ENCODE data around the gene FN3KRP.

The FN3KRP gene

DNA sequence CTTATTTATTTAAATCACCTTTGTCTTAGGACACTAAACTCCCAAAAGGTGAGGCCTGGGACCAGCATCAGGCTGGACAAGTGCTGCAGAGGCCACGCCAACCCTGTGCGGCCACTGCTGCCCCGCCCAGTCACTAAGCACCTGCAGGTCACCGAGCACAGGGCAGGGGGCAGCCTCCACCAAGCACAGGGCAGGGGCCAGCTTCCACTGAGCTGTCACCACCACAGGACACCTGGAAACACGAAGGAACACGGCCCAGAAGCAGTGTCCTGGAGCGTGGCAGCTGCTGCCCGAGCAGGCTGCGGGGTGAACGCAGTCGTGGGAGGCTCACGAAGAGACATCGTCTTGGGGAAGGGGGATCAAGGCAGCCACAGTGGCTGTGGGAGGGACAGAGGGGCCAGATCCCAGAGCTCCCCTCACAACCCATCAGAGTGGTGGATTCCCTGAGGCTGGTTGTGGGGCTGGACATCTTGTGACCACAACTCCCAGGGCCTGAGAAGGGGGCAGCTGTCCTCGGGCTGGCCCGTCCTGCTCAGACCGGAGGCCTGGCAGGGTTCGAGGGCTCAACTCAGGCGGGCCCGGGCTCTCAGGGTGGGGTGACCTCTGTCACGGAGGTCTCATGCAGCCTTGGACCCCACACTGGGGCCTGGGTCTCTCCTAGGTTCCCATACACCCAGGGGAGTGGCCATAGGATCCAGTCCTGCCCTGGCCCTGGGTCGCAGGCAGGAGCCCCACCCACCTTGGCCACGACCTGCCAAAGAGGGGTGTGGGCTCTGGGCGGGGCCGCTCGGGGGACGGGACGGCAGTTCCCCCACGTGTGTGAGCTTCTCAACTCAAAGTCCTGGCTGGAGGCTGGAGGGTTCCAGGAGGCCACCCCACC is 36.7 kb upstream of the FN3KRP start:
- DNase-seq (ENCODE audit: low spot score in 2 of 2) (no peak), ATAC-seq (replicated peaks; ENCODE audit: extremely low read depth, poor library complexity, severe bottlenecking) (no peak)
- Mint-ChIP-seq H3K27ac (ENCODE audit: low read depth) (no peak overlapping the region), H3K27me3 (no peaks in the 10 kb centered on the region), H3K36me3 (ENCODE audit: insufficient read depth) (no peaks in the 10 kb centered on the region), H3K4me1 (no peaks in the 10 kb centered on the region), H3K4me3 (no peak overlapping the region), H3K9me3 (no peaks in the 10 kb centered on the region)

DNA sequence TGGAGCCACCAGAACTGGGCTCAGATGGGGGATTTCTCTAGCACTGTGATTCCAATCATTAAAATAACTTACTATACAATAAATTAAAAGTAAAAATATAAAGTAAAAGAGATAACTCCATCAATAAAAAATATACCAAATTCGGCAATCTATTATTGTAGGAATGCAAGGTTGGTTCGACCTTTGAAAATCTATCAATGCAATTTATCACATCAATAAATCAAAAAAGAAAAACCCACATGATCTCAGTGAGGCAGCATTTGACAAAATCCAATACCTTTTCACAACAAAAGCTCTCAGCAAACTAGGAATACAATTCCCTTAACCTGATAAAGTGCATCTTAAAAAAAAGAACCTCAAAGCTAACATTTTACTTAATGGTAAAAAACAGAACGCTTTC is 35.0 kb upstream of the FN3KRP start:
- Mint-ChIP-seq H3K9me3 (no peaks in the 10 kb centered on the region), H3K27me3 (no peaks in the 10 kb centered on the region), H3K4me1 (no peaks in the 10 kb centered on the region), H3K36me3 (ENCODE audit: insufficient read depth) (peaks cover under 1% of the 10 kb centered on the region), H3K27ac (ENCODE audit: low read depth) (no peak overlapping the region), H3K4me3 (no peak overlapping the region)
- DNase-seq (ENCODE audit: low spot score in 2 of 2) (no peak), ATAC-seq (replicated peaks; ENCODE audit: extremely low read depth, poor library complexity, severe bottlenecking) (no peak)

DNA sequence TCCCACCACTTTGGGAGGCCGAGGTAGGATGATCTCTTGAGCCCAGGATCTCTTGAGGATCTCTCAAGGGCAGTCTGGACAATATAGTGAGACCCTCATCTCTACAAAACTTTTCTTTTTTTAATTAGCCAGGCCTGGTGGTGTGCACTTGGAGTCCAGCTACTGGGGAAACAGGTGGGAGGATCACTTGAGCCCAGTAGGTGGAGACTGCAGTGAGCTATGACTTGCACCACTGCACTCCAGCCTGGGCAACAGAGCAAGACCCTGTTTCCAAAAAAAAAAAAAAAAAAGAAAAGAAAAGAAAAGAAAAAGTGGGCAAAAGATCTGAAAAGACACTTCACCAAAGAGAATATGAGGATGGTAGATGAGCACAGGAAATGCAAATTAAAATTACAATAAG is 33.0 kb upstream of the FN3KRP start:
- Mint-ChIP-seq H3K27me3 (no peaks in the 10 kb centered on the region), H3K4me1 (no peaks in the 10 kb centered on the region), H3K9me3 (no peaks in the 10 kb centered on the region), H3K27ac (ENCODE audit: low read depth) (no peak overlapping the region), H3K4me3 (no peak overlapping the region), H3K36me3 (ENCODE audit: insufficient read depth) (peaks cover 3% of the 10 kb centered on the region)
- ATAC-seq (replicated peaks; ENCODE audit: extremely low read depth, poor library complexity, severe bottlenecking) (no peak), DNase-seq (ENCODE audit: low spot score in 2 of 2) (no peak)

DNA sequence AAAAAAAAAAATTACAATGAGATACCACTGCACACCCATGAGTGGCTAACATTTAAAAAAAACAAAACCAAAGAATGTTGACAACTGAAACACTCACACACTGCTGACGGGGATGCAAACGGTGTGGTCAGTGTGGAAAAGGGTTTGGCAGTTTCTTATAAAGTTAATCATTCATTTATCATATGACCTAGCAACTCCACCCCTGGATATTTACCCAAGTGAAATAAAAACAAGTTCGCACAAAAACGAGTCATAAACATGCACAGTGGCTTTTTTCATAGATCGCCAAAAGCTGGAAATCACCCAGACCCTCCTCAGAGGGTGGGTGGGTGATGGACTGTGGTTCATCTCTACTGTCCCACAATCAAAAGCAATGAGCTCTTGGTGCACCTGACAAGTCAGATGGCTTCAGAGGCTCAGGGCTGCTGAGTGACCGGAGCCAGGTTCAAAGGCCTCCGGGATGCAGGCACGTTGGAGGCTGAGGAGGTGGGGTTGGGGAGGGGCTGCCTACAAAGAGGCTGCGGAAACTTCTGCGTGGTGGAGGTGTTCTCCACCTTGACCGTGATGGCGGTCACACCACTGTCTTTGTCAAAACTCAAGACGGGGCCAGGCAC is 32.2 kb upstream of the FN3KRP start:
- no peaks in the 10 kb centered on the region for H3K27me3 Mint-ChIP-seq
- H3K36me3 Mint-ChIP-seq (ENCODE audit: insufficient read depth) = peaks cover 3% of the 10 kb centered on the region
- no peaks in the 10 kb centered on the region for H3K9me3 Mint-ChIP-seq
- no peaks in the 10 kb centered on the region for H3K4me1 Mint-ChIP-seq
- ATAC-seq (replicated peaks; ENCODE audit: extremely low read depth, poor library complexity, severe bottlenecking) (no peak), DNase-seq (ENCODE audit: low spot score in 2 of 2) (no peak)
- no peak overlapping the region for H3K27ac Mint-ChIP-seq (ENCODE audit: low read depth)
- no peak overlapping the region for H3K4me3 Mint-ChIP-seq

DNA sequence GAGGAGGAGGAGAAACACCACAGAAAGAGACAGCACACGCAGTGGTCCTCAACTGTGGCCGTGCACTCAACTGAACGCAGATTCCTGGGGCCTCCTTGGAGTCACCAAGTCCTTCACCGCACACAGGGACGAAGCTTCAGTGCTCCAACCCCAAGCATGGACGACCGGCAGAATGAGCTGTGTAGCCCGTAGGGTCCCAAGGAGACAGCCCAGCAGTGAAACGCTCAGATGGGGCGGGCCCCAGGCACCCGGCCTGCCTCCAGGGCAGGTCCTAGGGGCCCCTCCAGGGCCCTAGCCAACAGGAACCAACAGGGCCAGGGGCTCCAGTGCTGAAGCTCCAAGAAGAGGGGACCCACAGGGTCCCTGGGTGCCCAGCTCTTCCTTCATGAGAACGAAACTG is 31.2 kb upstream of the FN3KRP start:
- Mint-ChIP-seq H3K27me3 (no peaks in the 10 kb centered on the region), H3K36me3 (ENCODE audit: insufficient read depth) (peaks cover 3% of the 10 kb centered on the region), H3K4me3 (no peak overlapping the region), H3K9me3 (no peaks in the 10 kb centered on the region), H3K27ac (ENCODE audit: low read depth) (no peak overlapping the region), H3K4me1 (peaks cover 5% of the 10 kb centered on the region)
- ATAC-seq (replicated peaks; ENCODE audit: extremely low read depth, poor library complexity, severe bottlenecking) = no peak
- DNase-seq (ENCODE audit: low spot score in 2 of 2) = no peak

DNA sequence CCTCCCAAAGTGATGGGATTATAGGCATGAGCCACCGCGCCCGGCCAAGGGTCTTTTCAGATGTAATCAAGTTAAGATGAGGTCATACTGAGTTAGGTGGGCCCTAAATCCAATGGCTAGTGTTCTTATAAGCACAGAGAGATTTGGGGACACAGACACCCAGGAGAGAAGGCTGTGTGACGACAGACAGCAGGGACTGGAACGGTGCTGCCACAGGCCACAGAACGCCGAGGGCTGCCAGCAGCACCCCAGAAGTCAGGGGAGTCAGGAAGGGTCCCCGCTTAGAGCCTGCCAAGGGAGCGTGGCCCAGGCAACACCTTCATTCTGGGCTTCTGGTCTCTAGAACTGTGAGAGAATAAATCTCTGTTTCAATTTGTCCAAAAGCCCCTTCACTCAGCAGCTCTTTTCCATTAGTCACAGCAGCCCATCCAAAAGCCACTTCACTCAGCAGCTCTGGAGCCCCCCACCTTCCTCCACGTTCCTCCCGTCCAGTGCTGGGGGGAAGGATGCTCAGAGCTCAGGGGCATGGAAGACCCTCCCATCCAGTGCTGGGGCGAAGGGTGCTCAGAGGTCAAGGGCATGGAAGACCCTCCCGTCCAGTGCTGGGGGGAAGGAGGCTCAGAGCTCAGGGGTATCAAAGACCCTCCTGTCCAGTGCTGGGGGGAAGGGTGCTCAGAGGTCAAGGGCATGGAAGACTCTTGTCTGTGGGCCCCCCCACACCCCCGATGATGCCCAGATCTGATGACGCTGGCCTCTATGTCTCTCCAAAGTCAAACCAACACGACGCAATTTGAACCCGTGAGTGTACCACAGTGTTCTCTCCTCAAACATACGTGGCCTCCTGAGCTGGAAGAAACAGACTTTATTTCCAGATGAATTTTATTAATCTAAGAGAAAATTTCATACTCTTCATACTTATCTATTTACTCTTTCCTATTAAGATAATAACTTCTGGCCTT is 29.9 kb upstream of the FN3KRP start:
- H3K27ac Mint-ChIP-seq (ENCODE audit: low read depth) = no peak overlapping the region
- no peak for DNase-seq (ENCODE audit: low spot score in 2 of 2)
- peaks cover 3% of the 10 kb centered on the region for H3K36me3 Mint-ChIP-seq (ENCODE audit: insufficient read depth)
- no peak overlapping the region for H3K4me3 Mint-ChIP-seq
- no peak for ATAC-seq (replicated peaks; ENCODE audit: extremely low read depth, poor library complexity, severe bottlenecking)
- no peaks in the 10 kb centered on the region for H3K9me3 Mint-ChIP-seq
- H3K27me3 Mint-ChIP-seq = no peaks in the 10 kb centered on the region
- H3K4me1 Mint-ChIP-seq = peaks cover 5% of the 10 kb centered on the region

DNA sequence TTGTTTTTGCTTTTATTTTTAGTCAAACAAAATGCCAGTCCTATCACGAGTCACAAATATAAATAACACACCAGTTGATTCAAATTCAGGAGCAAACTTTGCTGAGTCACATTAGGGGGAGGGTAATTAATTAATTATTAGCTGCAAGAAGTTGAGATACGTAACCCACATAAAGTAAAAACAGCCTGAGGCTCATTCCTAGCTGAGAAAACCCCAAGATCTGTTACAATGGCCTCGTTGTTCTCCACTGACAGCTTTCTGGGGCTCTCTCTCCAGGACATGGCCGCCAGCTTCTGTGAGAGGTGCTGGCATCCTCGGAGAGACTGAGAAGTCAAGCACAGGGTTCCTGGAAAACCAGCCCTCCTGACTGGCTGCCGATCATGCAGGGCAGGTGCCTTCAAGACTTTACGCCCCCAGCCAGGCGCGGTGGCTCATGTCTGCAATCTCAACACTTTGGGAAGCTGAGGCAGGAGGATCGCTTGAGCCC is 29.1 kb upstream of the FN3KRP start:
- Mint-ChIP-seq H3K27ac (ENCODE audit: low read depth) (no peak overlapping the region), H3K9me3 (no peaks in the 10 kb centered on the region), H3K27me3 (no peaks in the 10 kb centered on the region), H3K4me1 (peaks cover 5% of the 10 kb centered on the region), H3K4me3 (no peak overlapping the region), H3K36me3 (ENCODE audit: insufficient read depth) (peaks cover 3% of the 10 kb centered on the region)
- ATAC-seq (replicated peaks; ENCODE audit: extremely low read depth, poor library complexity, severe bottlenecking) (no peak), DNase-seq (ENCODE audit: low spot score in 2 of 2) (no peak)

DNA sequence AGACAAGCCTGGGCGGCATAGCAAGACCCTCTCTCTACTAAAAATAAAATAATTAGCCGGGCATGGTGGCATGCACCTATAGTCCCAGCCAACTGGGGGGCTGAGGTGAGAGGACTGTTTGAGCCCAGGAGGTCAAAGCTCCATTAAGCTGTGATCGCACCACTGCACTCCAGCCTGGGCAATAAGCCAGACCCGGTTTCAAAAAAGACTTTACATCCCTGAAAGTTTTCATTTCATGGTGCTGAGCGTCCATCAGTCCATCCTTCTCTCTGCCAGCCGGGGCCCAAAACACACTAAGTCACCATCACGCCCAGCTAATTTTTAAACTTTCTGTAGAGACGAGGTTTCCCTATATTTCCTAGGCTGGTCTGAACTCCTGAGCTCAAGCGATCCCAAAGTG is 28.6 kb upstream of the FN3KRP start:
- no peak overlapping the region for H3K4me3 Mint-ChIP-seq
- no peak for ATAC-seq (replicated peaks; ENCODE audit: extremely low read depth, poor library complexity, severe bottlenecking)
- H3K9me3 Mint-ChIP-seq = no peaks in the 10 kb centered on the region
- H3K27me3 Mint-ChIP-seq = no peaks in the 10 kb centered on the region
- H3K27ac Mint-ChIP-seq (ENCODE audit: low read depth) = no peak overlapping the region
- peaks cover 5% of the 10 kb centered on the region for H3K4me1 Mint-ChIP-seq
- H3K36me3 Mint-ChIP-seq (ENCODE audit: insufficient read depth) = peaks cover 3% of the 10 kb centered on the region
- no peak for DNase-seq (ENCODE audit: low spot score in 2 of 2)

DNA sequence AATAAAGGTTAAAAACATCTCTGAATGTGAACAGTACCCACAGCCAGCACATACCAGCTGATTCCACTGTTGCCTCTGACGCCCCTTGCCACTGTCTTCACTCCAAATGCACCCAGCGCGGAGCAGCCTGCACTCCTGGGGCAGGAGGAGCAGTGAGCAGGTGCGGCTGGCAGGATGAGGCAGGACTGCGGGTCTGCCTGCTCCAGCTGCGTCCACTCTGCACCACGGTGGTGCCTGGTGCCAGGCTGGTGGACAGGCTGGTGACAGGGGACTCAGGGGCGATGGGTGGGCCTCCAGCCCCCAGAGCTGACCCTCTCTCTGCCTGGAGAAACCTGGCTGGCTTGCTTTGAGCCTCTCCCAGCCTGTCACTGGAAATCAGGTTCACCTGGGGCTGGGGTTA is 27.4 kb upstream of the FN3KRP start:
- ATAC-seq (replicated peaks; ENCODE audit: extremely low read depth, poor library complexity, severe bottlenecking) (no peak), DNase-seq (ENCODE audit: low spot score in 2 of 2) (no peak)
- Mint-ChIP-seq H3K4me3 (no peak overlapping the region), H3K27ac (ENCODE audit: low read depth) (no peak overlapping the region), H3K4me1 (peaks cover 5% of the 10 kb centered on the region), H3K27me3 (no peaks in the 10 kb centered on the region), H3K9me3 (no peaks in the 10 kb centered on the region), H3K36me3 (ENCODE audit: insufficient read depth) (peaks cover 3% of the 10 kb centered on the region)

DNA sequence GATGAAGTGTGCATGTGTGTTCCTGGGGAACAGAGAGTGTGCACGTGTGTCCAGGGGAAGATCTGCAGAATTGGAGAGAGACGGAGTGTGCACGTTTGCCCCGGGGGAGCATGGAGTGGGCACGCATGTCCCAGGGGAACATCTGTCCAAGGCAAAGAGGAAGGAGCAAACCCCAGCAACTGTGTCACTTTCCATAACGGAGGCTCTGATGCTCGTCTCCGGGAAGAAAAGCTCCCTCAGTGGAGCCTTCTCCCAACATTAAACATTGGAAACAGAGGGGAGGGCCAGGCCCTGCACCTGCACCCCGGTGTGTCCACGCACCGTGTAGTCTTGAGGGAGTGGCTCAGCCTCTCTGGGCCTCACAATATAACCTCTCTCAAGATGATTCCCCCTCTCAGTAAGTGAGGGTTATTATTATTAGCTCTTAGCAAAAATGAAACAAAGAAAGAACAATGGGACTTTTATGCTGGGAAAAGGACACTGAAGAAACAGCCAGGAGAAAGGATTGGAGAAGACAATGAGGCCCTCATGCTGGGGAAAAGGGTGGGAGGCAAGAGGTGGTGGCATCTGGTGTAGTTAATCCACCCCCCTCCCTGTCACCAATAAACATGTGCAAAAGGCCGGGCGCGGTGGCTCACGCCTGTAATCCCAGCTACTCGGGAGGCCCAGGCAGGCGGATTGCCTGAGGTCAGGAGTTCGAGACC is 25.6 kb upstream of the FN3KRP start:
- Mint-ChIP-seq H3K4me1 (peaks cover 5% of the 10 kb centered on the region), H3K27me3 (no peaks in the 10 kb centered on the region), H3K9me3 (peaks cover 6% of the 10 kb centered on the region), H3K27ac (ENCODE audit: low read depth) (no peak overlapping the region), H3K36me3 (ENCODE audit: insufficient read depth) (peaks cover 3% of the 10 kb centered on the region), H3K4me3 (no peak overlapping the region)
- no peak for ATAC-seq (replicated peaks; ENCODE audit: extremely low read depth, poor library complexity, severe bottlenecking)
- no peak for DNase-seq (ENCODE audit: low spot score in 2 of 2)

DNA sequence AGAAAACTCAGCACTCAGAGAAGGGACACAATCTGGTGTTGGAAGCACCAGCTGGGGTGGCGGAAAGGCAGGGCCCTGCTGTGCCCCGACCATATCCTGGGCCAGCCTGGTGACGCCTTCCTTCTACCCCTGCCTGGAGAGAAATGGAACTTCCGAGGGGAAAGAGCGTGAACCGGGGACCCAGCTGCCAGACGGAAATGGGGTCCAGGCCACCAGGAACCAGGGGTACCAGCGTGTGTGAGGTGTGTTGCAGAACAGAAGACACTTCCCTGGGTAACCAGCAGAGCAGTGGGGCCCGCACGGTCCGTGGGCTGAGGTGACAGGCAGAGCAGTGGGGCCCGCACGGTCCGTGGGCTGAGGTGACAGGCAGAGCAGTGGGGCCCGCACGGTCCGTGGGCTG is 24.8 kb upstream of the FN3KRP start:
- no peak for ATAC-seq (replicated peaks; ENCODE audit: extremely low read depth, poor library complexity, severe bottlenecking)
- DNase-seq (ENCODE audit: low spot score in 2 of 2) = no peak
- Mint-ChIP-seq H3K27me3 (no peaks in the 10 kb centered on the region), H3K4me1 (peaks cover 5% of the 10 kb centered on the region), H3K4me3 (no peak overlapping the region), H3K9me3 (peaks cover 6% of the 10 kb centered on the region), H3K27ac (ENCODE audit: low read depth) (no peak overlapping the region), H3K36me3 (ENCODE audit: insufficient read depth) (peaks cover under 1% of the 10 kb centered on the region)

DNA sequence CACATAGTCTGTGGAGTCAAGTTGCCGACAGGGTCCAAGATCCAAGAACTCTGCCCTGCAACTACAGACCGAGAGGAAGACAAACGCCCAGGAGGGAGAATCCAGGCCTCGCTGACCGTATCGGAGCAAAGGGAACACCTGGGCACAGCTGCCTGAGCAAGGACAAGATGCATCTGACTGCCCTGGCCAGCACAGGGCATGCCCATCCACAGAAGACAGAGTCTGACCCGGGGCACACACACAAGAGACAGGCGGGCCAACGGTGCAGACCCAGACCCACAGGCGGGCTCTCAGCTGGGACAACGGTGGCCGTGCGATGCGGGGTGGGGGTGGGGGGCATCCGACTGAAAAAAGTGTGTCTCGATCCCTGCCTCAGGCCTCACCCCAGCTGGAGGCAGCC is 24.2 kb upstream of the FN3KRP start:
- Mint-ChIP-seq H3K4me3 (no peak overlapping the region), H3K27me3 (no peaks in the 10 kb centered on the region), H3K36me3 (ENCODE audit: insufficient read depth) (peaks cover under 1% of the 10 kb centered on the region), H3K9me3 (peaks cover 6% of the 10 kb centered on the region), H3K4me1 (peaks cover 11% of the 10 kb centered on the region), H3K27ac (ENCODE audit: low read depth) (no peak overlapping the region)
- no peak for ATAC-seq (replicated peaks; ENCODE audit: extremely low read depth, poor library complexity, severe bottlenecking)
- no peak for DNase-seq (ENCODE audit: low spot score in 2 of 2)

All from central memory CD8-positive, alpha-beta T cell (primary cell).